HEK293 (cell line): ENCODE results near the gene TLE2.

Source experiments
- CTCF ChIA-PET: fragments of 350-600 bp; formaldehyde crosslinking; extraction: SDS; loops from one replicate; lab custom pipeline; 2021; ENCODE audit warnings: antibody characterized with exemption; lab: Yijun Ruan, JAX
- POLR2A ChIA-PET: fragments of 300-600 bp; formaldehyde crosslinking; extraction: SDS; loops from one replicate; lab custom pipeline; 2020; ENCODE audit warnings: antibody characterized with exemption, inconsistent platforms; lab: Yijun Ruan, JAX
- H3K27ac ChIP-seq: fragments of 200-500 bp; sonication (Bioruptor generic); 2 replicates; pipeline ENCODE4 v1.5.1; 2014; ENCODE audit warnings: low read depth, low read length, control low read depth, inconsistent platforms; ENCODE audit errors: extremely low read depth
- H3K36me3 ChIP-seq, 2 experiments: fragments of 200-500 bp in 1 of 2; sonication (Bioruptor generic) in 1 of 2; 1 replicate in 1 of 2; 2 replicates in 1 of 2; pipeline ENCODE4 v1.5.1; 2014 to 2017; ENCODE audit warnings: inconsistent platforms in 2 of 2, low read length in 2 of 2; ENCODE audit not compliant: control insufficient read depth in 2 of 2, insufficient read depth in 1 of 2
- H3K4me1 ChIP-seq: fragments of 200-500 bp; sonication (Bioruptor generic); 2 replicates; pipeline ENCODE4 v1.5.1; 2014; ENCODE audit warnings: mild to moderate bottlenecking, low read length, inconsistent platforms; ENCODE audit not compliant: control insufficient read depth, insufficient read depth
- H3K4me3 ChIP-seq: 2 replicates; pipeline ENCODE4 v1.5.1; 2011; ENCODE audit warnings: low read depth, mild to moderate bottlenecking, control low read depth, low read length, moderate library complexity
- H3K9me3 ChIP-seq: fragments of 200-500 bp; sonication (Bioruptor generic); 2 replicates; pipeline ENCODE4 v1.5.1; 2014; ENCODE audit warnings: low read depth, low read length, inconsistent platforms; ENCODE audit not compliant: control insufficient read depth, insufficient read depth
- FEZF1 ChIP-seq: fragments of 450-650 bp; formaldehyde crosslinking; IDR thresholded peaks from 2 replicates; pipeline ENCODE4 v1.5.1; 2016; ENCODE audit warnings: missing biosample characterization, missing genetic modification characterization
- GLIS1 ChIP-seq: fragments of 450-650 bp; formaldehyde crosslinking; IDR thresholded peaks from 2 replicates; pipeline ENCODE4 v1.5.1; 2016; ENCODE audit warnings: missing biosample characterization, missing genetic modification characterization
- PRDM1 ChIP-seq: fragments of 450-650 bp; formaldehyde crosslinking; IDR thresholded peaks from 2 replicates; pipeline ENCODE4; 2016; ENCODE audit warnings: missing biosample characterization, missing genetic modification characterization
- ZFP3 ChIP-seq: fragments of 450-650 bp; formaldehyde crosslinking; IDR thresholded peaks from 2 replicates; pipeline ENCODE4 v1.5.1; 2016; ENCODE audit warnings: low read depth, missing biosample characterization, missing genetic modification characterization
- ZNF148 ChIP-seq: fragments of 450-650 bp; formaldehyde crosslinking; IDR thresholded peaks from 2 replicates; pipeline ENCODE4 v1.5.0; 2017; ENCODE audit warnings: missing biosample characterization, missing genetic modification characterization, borderline replicate concordance
- ZNF16 ChIP-seq: fragments of 450-650 bp; formaldehyde crosslinking; IDR thresholded peaks from 2 replicates; pipeline ENCODE4 v1.5.1; 2016; ENCODE audit warnings: low read depth, missing biosample characterization, missing genetic modification characterization
- ZNF202 ChIP-seq: fragments of 450-650 bp; formaldehyde crosslinking; IDR thresholded peaks from 2 replicates; pipeline ENCODE4 v1.5.1; 2016; ENCODE audit warnings: missing biosample characterization, missing genetic modification characterization, borderline replicate concordance
- ZNF266 ChIP-seq: fragments of 450-650 bp; formaldehyde crosslinking; IDR thresholded peaks from 2 replicates; pipeline ENCODE4 v1.5.1; 2016; ENCODE audit warnings: missing biosample characterization, missing genetic modification characterization, low read depth
- ZNF558 ChIP-seq: fragments of 450-650 bp; formaldehyde crosslinking; IDR thresholded peaks from 2 replicates; pipeline ENCODE4 v1.5.1; 2016; ENCODE audit warnings: missing biosample characterization, missing genetic modification characterization
- ZNF596 ChIP-seq: fragments of 450-650 bp; IDR thresholded peaks from 2 replicates; pipeline ENCODE4 v1.5.0; 2018; ENCODE audit warnings: missing biosample characterization, mild to moderate bottlenecking, missing genetic modification characterization, moderate library complexity
- ZNF677 ChIP-seq: fragments of 450-650 bp; IDR thresholded peaks from 2 replicates; pipeline ENCODE4 v1.5.0; 2018; ENCODE audit warnings: missing biosample characterization, mild to moderate bottlenecking, missing genetic modification characterization, moderate library complexity
- ZNF768 ChIP-seq: fragments of 450-650 bp; formaldehyde crosslinking; IDR thresholded peaks from 2 replicates; pipeline ENCODE4 v1.5.1; 2018; ENCODE audit warnings: missing biosample characterization, mild to moderate bottlenecking, missing genetic modification characterization
- TF ChIP-seq, protein P1 (sequence below): fragments of 450-650 bp; formaldehyde crosslinking; IDR thresholded peaks from 2 replicates; pipeline ENCODE4 v1.5.1; 2016; ENCODE audit warnings: missing biosample characterization, missing genetic modification characterization
- TF ChIP-seq, protein P2 (sequence below): fragments of 450-650 bp; formaldehyde crosslinking; IDR thresholded peaks from 2 replicates; pipeline ENCODE4 v1.5.1; 2016; ENCODE audit warnings: missing biosample characterization, missing genetic modification characterization
- TF ChIP-seq, protein P3 (sequence below): fragments of 450-650 bp; formaldehyde crosslinking; IDR thresholded peaks from 2 replicates; pipeline ENCODE4 v1.5.1; 2016; ENCODE audit warnings: missing biosample characterization, missing genetic modification characterization
- TF ChIP-seq, protein P4 (sequence below): fragments of 450-650 bp; formaldehyde crosslinking; IDR thresholded peaks from 2 replicates; pipeline ENCODE4 v1.5.1; 2016; ENCODE audit warnings: missing biosample characterization, missing genetic modification characterization, borderline replicate concordance
- TF ChIP-seq, protein P5 (sequence below): fragments of 450-650 bp; formaldehyde crosslinking; IDR thresholded peaks from 2 replicates; pipeline ENCODE4 v1.5.1; 2016; ENCODE audit warnings: missing biosample characterization, missing genetic modification characterization
- TF ChIP-seq, protein P6 (sequence below): fragments of 450-650 bp; formaldehyde crosslinking; IDR thresholded peaks from 2 replicates; pipeline ENCODE4 v1.5.1; 2016; ENCODE audit warnings: missing biosample characterization, missing genetic modification characterization

The TLE2 gene

DNA sequence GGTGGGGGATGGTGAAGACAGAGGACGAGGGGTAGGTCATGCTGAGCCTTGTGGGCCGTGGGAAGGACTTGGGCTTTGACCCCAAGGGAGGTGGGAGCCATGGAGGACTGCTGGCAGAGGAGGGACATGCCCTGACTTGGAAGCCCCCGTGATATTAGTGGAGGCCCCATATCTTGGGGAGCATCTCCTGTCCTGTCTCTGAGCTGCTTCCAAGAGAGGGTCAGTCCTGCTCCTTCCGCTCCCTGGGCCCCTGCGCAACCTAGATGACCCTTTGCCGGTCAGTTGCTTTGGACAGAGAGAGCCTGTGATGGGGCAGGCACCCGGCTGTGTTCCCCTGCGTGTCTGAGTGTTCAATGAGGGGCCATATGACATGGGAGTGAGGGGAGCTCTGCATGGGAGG lies 46.5 kb downstream of the TLE2 start:
- Histone ChIP-seq H3K4me1 (peaks cover 9% of the 10 kb centered on the region), H3K27ac (peak overlapping the region; percentile 81; the same call in 1 of the 2 replicates), H3K36me3 (no peaks in the 10 kb centered on the region), H3K4me3 (no peak overlapping the region), H3K9me3 (no peaks in the 10 kb centered on the region)
- CTCF ChIA-PET: interaction anchor here (0.7 kb wide), 1 partner anchor 16 kb away, joined by 3 read pairs; no protein-coding TSS in a partner anchor
- TF ChIP-seq, protein P1, sequence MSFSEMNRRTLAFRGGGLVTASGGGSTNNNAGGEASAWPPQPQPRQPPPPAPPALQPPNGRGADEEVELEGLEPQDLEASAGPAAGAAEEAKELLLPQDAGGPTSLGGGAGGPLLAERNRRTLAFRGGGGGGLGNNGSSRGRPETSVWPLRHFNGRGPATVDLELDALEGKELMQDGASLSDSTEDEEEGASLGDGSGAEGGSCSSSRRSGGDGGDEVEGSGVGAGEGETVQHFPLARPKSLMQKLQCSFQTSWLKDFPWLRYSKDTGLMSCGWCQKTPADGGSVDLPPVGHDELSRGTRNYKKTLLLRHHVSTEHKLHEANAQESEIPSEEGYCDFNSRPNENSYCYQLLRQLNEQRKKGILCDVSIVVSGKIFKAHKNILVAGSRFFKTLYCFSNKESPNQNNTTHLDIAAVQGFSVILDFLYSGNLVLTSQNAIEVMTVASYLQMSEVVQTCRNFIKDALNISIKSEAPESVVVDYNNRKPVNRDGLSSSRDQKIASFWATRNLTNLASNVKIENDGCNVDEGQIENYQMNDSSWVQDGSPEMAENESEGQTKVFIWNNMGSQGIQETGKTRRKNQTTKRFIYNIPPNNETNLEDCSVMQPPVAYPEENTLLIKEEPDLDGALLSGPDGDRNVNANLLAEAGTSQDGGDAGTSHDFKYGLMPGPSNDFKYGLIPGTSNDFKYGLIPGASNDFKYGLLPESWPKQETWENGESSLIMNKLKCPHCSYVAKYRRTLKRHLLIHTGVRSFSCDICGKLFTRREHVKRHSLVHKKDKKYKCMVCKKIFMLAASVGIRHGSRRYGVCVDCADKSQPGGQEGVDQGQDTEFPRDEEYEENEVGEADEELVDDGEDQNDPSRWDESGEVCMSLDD (tag by site-specific recombination): no peak
- TF ChIP-seq, protein P2, sequence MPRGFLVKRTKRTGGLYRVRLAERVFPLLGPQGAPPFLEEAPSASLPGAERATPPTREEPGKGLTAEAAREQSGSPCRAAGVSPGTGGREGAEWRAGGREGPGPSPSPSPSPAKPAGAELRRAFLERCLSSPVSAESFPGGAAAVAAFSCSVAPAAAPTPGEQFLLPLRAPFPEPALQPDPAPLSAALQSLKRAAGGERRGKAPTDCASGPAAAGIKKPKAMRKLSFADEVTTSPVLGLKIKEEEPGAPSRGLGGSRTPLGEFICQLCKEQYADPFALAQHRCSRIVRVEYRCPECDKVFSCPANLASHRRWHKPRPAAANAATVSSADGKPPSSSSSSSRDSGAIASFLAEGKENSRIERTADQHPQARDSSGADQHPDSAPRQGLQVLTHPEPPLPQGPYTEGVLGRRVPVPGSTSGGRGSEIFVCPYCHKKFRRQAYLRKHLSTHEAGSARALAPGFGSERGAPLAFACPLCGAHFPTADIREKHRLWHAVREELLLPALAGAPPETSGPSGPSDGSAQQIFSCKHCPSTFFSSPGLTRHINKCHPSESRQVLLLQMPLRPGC (tag by site-specific recombination): no peak
- peak; percentile 84 for TF ChIP-seq ZNF16 (tag by site-specific recombination)
- POLR2A ChIA-PET: no interaction called here

- H3K27ac ChIP-seq: no peak overlapping the region
- ChIA-PET CTCF (interaction anchor here (1.1 kb wide), 1 partner anchor 11 kb away, joined by 5 read pairs; no protein-coding TSS in a partner anchor), POLR2A (interaction anchor here (1.0 kb wide), 1 partner anchor 54 kb away, joined by 3 read pairs; no protein-coding TSS in a partner anchor)
- TF ChIP-seq ZNF148 (tag by site-specific recombination): no peak
- no peak for TF ChIP-seq ZFP3
- no peak for TF ChIP-seq ZNF558 (tag by site-specific recombination)
- TF ChIP-seq, protein P3, sequence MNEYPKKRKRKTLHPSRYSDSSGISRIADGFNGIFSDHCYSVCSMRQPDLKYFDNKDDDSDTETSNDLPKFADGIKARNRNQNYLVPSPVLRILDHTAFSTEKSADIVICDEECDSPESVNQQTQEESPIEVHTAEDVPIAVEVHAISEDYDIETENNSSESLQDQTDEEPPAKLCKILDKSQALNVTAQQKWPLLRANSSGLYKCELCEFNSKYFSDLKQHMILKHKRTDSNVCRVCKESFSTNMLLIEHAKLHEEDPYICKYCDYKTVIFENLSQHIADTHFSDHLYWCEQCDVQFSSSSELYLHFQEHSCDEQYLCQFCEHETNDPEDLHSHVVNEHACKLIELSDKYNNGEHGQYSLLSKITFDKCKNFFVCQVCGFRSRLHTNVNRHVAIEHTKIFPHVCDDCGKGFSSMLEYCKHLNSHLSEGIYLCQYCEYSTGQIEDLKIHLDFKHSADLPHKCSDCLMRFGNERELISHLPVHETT: 0 out of 2 replicates have a peak, but pooled peaks have one; percentile 25
- TF ChIP-seq ZNF266: no peak
- TF ChIP-seq ZNF202 (tag by site-specific recombination): no peak
- no peak for TF ChIP-seq GLIS1 (tag by site-specific recombination)
- TF ChIP-seq, protein P4, sequence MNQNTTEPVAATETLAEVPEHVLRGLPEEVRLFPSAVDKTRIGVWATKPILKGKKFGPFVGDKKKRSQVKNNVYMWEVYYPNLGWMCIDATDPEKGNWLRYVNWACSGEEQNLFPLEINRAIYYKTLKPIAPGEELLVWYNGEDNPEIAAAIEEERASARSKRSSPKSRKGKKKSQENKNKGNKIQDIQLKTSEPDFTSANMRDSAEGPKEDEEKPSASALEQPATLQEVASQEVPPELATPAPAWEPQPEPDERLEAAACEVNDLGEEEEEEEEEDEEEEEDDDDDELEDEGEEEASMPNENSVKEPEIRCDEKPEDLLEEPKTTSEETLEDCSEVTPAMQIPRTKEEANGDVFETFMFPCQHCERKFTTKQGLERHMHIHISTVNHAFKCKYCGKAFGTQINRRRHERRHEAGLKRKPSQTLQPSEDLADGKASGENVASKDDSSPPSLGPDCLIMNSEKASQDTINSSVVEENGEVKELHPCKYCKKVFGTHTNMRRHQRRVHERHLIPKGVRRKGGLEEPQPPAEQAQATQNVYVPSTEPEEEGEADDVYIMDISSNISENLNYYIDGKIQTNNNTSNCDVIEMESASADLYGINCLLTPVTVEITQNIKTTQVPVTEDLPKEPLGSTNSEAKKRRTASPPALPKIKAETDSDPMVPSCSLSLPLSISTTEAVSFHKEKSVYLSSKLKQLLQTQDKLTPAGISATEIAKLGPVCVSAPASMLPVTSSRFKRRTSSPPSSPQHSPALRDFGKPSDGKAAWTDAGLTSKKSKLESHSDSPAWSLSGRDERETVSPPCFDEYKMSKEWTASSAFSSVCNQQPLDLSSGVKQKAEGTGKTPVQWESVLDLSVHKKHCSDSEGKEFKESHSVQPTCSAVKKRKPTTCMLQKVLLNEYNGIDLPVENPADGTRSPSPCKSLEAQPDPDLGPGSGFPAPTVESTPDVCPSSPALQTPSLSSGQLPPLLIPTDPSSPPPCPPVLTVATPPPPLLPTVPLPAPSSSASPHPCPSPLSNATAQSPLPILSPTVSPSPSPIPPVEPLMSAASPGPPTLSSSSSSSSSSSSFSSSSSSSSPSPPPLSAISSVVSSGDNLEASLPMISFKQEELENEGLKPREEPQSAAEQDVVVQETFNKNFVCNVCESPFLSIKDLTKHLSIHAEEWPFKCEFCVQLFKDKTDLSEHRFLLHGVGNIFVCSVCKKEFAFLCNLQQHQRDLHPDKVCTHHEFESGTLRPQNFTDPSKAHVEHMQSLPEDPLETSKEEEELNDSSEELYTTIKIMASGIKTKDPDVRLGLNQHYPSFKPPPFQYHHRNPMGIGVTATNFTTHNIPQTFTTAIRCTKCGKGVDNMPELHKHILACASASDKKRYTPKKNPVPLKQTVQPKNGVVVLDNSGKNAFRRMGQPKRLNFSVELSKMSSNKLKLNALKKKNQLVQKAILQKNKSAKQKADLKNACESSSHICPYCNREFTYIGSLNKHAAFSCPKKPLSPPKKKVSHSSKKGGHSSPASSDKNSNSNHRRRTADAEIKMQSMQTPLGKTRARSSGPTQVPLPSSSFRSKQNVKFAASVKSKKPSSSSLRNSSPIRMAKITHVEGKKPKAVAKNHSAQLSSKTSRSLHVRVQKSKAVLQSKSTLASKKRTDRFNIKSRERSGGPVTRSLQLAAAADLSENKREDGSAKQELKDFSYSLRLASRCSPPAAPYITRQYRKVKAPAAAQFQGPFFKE (tag by site-specific recombination): no peak
- TF ChIP-seq, protein P5, sequence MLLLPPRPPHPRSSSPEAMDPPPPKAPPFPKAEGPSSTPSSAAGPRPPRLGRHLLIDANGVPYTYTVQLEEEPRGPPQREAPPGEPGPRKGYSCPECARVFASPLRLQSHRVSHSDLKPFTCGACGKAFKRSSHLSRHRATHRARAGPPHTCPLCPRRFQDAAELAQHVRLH: peak; percentile 65; the same call in 1 of the 2 replicates
- TF ChIP-seq, protein P6, sequence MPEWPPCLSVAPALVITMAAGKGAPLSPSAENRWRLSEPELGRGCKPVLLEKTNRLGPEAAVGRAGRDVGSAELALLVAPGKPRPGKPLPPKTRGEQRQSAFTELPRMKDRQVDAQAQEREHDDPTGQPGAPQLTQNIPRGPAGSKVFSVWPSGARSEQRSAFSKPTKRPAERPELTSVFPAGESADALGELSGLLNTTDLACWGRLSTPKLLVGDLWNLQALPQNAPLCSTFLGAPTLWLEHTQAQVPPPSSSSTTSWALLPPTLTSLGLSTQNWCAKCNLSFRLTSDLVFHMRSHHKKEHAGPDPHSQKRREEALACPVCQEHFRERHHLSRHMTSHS (tag by site-specific recombination): no peak
- TF ChIP-seq ZNF677 (tag by site-specific recombination): no peak
- TF ChIP-seq FEZF1 (tag by site-specific recombination): no peak
- TF ChIP-seq PRDM1: 0 out of 2 replicates have a peak, but pooled peaks have one; percentile 36
- TF ChIP-seq ZNF768: peak; percentile 94; the same call in 1 of the 2 replicates
- TF ChIP-seq ZNF596: no peak
These were observed 47.2 kb downstream of the TLE2 start for GRCh38 chr19:2981898-2982297.

More at GRCh38 chr19:2981898-2982297, 47.2 kb downstream of the TLE2 start:
- Histone ChIP-seq H3K36me3 (no peaks in the 10 kb centered on the region), H3K4me1 (peaks cover 9% of the 10 kb centered on the region), H3K4me3 (no peak overlapping the region), H3K9me3 (no peaks in the 10 kb centered on the region)
